OCI-LY7 (cell line): Measurements from ENCODE around the gene SLC10A7. TPM values are rescaled to one million over a fixed set of nuclear protein-coding genes. Genes with fewer than 3 reads are reported as not detected.

ENCODE experiments used
- BruUV-seq: library from RNA; stranded (reverse); fragments of 400-500 nt; replicated peaks from 2 replicates; lab custom pipeline; 2021; lab: Mats Ljungman, UMichigan
- CTCF ChIA-PET: fragments of 300-600 bp; sonication (Branson Sonifier 250); formaldehyde crosslinking; loops from one replicate; lab custom pipeline; 2022; ENCODE audit warnings: antibody characterized with exemption; ENCODE audit not compliant: unreplicated experiment; lab: Charles Lee
- POLR2A ChIA-PET: fragments of 300-600 bp; sonication (Branson Sonifier 250); formaldehyde crosslinking; loops from one replicate; lab custom pipeline; 2022; ENCODE audit warnings: antibody characterized with exemption; lab: Charles Lee
- DNase-seq: peaks from one replicate; pipeline ENCODE4 v3.0.0-alpha.2; 2015; ENCODE audit warnings: low spot score
- H2AFZ ChIP-seq: fragments of 200-600 bp; sonication (generic), shearing (Covaris generic); 2 replicates; pipeline ENCODE4 v1.6.1; 2014; ENCODE audit warnings: mild to moderate bottlenecking, antibody characterized with exemption, low read length, moderate library complexity
- H3K27ac ChIP-seq: fragments of 200-600 bp; sonication (generic); 2 replicates; pipeline ENCODE4 v1.5.1; 2014; ENCODE audit warnings: mixed run types, low read depth, mild to moderate bottlenecking, moderate library complexity, low read length, inconsistent platforms; ENCODE audit not compliant: poor library complexity, severe bottlenecking
- H3K36me3 ChIP-seq: fragments of 200-600 bp; sonication (generic); 2 replicates; pipeline ENCODE4 v1.6.1; 2014; ENCODE audit warnings: mild to moderate bottlenecking, antibody characterized with exemption, low read length, moderate library complexity, mixed read lengths; ENCODE audit not compliant: insufficient read depth
- H3K4me1 ChIP-seq: fragments of 200-600 bp; sonication (generic); 2 replicates; pipeline ENCODE4 v1.5.1; 2014; ENCODE audit warnings: mild to moderate bottlenecking, low read length; ENCODE audit not compliant: insufficient read depth, poor library complexity, severe bottlenecking
- H3K4me2 ChIP-seq: fragments of 200-600 bp; sonication (generic); 2 replicates; pipeline ENCODE4 v1.6.1; 2014; ENCODE audit warnings: mild to moderate bottlenecking, low read length
- H3K4me3 ChIP-seq: fragments of 200-600 bp; sonication (generic); 2 replicates; pipeline ENCODE4 v1.5.1; 2014; ENCODE audit warnings: mild to moderate bottlenecking, low read depth, low read length; ENCODE audit not compliant: poor library complexity, severe bottlenecking
- H3K79me2 ChIP-seq: fragments of 200-600 bp; sonication (generic); 2 replicates; pipeline ENCODE4 v1.6.1; 2016; ENCODE audit warnings: low read depth, mild to moderate bottlenecking, low read length, moderate library complexity, mixed read lengths; ENCODE audit not compliant: insufficient read depth
- H3K9me2 ChIP-seq: fragments of 200-600 bp; sonication (generic); 2 replicates; pipeline ENCODE4 v1.6.1; 2016; ENCODE audit warnings: mild to moderate bottlenecking, low read length, mixed read lengths; ENCODE audit not compliant: insufficient read depth
- H3K9me3 ChIP-seq: fragments of 200-600 bp; sonication (generic); 2 replicates; pipeline ENCODE4 v1.6.1; 2014; ENCODE audit warnings: mild to moderate bottlenecking, mixed run types, low read length, mixed read lengths
- H4K20me1 ChIP-seq: fragments of 200-600 bp; sonication (generic); 2 replicates; pipeline ENCODE4 v1.6.1; 2014; ENCODE audit warnings: mild to moderate bottlenecking, antibody characterized with exemption, low read length, moderate library complexity, mixed read lengths; ENCODE audit not compliant: insufficient read depth
- EZH2phosphoT487 ChIP-seq: fragments of 200-600 bp; sonication (generic); IDR thresholded peaks from 2 replicates; pipeline ENCODE4 v1.6.1; 2018; ENCODE audit warnings: low read depth, borderline replicate concordance, mild to moderate bottlenecking, mixed run types, antibody characterized with exemption, low read length, moderate library complexity, mixed read lengths
- intact Hi-C: fragments of 100-400 bp; cut with micrococcal nuclease; formaldehyde crosslinking; loops from one replicate; pipeline ENCODE4 v1.10.0; 2022; ENCODE audit not compliant: unreplicated experiment
- total RNA-seq, 2 experiments: library from RNA; depleted of rRNA in 1 of 2; stranded (reverse); fragments of >200 nt in 1 of 2; shearing (Covaris generic) in 1 of 2; gene quantifications; 2 replicates each; pipeline ENCODE4 v1.2.3, GENCODE V29; 2014 to 2022
- TF ChIP-seq, protein P1 (sequence below): fragments of 200-600 bp; sonication (generic); conservative IDR thresholded peaks from 2 replicates; pipeline ENCODE4 v1.5.1; 2014; ENCODE audit warnings: mild to moderate bottlenecking, antibody characterized with exemption, low read length, moderate library complexity, mixed read lengths

Gene SLC10A7
- total RNA-seq, 2 experiments from 2014 or later: 16.8 to 18.9 TPM

DNA sequence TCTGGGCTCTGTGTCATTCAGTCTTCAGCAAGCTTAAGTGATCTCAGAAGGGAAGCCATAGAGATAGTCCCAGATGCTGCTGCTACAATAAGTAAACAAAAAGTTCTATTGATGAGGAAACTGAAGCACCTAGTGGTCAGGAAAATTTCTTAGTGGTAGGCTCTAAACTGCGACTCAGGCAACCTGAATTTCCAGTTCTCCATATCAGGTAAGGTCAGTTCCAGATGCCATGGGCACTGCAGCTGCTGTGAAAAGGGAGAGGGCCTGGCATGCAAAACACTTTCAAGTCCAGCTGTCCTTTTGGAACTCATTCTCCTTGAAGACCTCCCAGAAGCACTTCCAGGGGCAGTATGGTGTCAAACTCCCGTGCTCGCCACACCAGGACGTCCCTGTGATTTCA lies 261.2 kb downstream of the SLC10A7 start:
- intact Hi-C loops: no loop called here

GRCh38 chr4:146257511-146257910 lies 264.2 kb downstream of the SLC10A7 start:
- CTCF ChIA-PET: no interaction called here
- H3K9me3 ChIP-seq: no peaks in the 10 kb centered on the region
- H3K36me3 ChIP-seq: no peaks in the 10 kb centered on the region
- H3K79me2 ChIP-seq: no peaks in the 10 kb centered on the region
- BruUV-seq: no TSS peak
- intact Hi-C loops: no loop called here
- TF ChIP-seq, protein P1, sequence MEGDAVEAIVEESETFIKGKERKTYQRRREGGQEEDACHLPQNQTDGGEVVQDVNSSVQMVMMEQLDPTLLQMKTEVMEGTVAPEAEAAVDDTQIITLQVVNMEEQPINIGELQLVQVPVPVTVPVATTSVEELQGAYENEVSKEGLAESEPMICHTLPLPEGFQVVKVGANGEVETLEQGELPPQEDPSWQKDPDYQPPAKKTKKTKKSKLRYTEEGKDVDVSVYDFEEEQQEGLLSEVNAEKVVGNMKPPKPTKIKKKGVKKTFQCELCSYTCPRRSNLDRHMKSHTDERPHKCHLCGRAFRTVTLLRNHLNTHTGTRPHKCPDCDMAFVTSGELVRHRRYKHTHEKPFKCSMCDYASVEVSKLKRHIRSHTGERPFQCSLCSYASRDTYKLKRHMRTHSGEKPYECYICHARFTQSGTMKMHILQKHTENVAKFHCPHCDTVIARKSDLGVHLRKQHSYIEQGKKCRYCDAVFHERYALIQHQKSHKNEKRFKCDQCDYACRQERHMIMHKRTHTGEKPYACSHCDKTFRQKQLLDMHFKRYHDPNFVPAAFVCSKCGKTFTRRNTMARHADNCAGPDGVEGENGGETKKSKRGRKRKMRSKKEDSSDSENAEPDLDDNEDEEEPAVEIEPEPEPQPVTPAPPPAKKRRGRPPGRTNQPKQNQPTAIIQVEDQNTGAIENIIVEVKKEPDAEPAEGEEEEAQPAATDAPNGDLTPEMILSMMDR: no peak
- TF ChIP-seq EZH2phosphoT487: no peak
- no peaks in the 10 kb centered on the region for H3K4me1 ChIP-seq
- no peaks in the 10 kb centered on the region for H3K9me2 ChIP-seq
- no peak for DNase-seq
- no peak overlapping the region for H3K27ac ChIP-seq
- no peak overlapping the region for H3K4me2 ChIP-seq
- H4K20me1 ChIP-seq: no peaks in the 10 kb centered on the region
- no peak overlapping the region for H2AFZ ChIP-seq
- no peak overlapping the region for H3K4me3 ChIP-seq
- POLR2A ChIA-PET: interaction anchor here (0.5 kb wide), 1 partner anchor 1462 kb away, joined by 4 read pairs; no protein-coding TSS in a partner anchor

More for the DNA sequence above, 261.2 kb downstream of the SLC10A7 start:
- no peaks in the 10 kb centered on the region for H3K4me1 ChIP-seq
- no peak overlapping the region for H3K27ac ChIP-seq
- no peaks in the 10 kb centered on the region for H3K36me3 ChIP-seq
- BruUV-seq: no TSS peak
- no peaks in the 10 kb centered on the region for H3K79me2 ChIP-seq
- no peak overlapping the region for H3K4me3 ChIP-seq
- no peaks in the 10 kb centered on the region for H3K9me3 ChIP-seq
- no peaks in the 10 kb centered on the region for H4K20me1 ChIP-seq
- ChIA-PET POLR2A (interaction anchor here (0.7 to 1.6 kb wide), 5 partner anchors 15 to 456 kb away, joined by 3 to 5 read pairs (median 3); no protein-coding TSS in a partner anchor), CTCF (interaction anchor here (1.1 kb wide), 1 partner anchor 218 kb away, joined by 3 read pairs; no protein-coding TSS in a partner anchor)
- H3K9me2 ChIP-seq: no peaks in the 10 kb centered on the region
- no peak for DNase-seq
- TF ChIP-seq, protein P1: no peak
- TF ChIP-seq EZH2phosphoT487: no peak
- no peak overlapping the region for H3K4me2 ChIP-seq
- no peak overlapping the region for H2AFZ ChIP-seq

GRCh38 chr4:146256328-146256727 lies 265.4 kb downstream of the SLC10A7 start:
- DNase-seq: no peak
- no peaks in the 10 kb centered on the region for H3K79me2 ChIP-seq
- no peak overlapping the region for H3K27ac ChIP-seq
- H3K4me1 ChIP-seq: no peaks in the 10 kb centered on the region
- H3K9me2 ChIP-seq: no peaks in the 10 kb centered on the region
- BruUV-seq: no TSS peak
- no peaks in the 10 kb centered on the region for H3K9me3 ChIP-seq
- H3K4me2 ChIP-seq: no peak overlapping the region
- no peaks in the 10 kb centered on the region for H4K20me1 ChIP-seq
- no peak overlapping the region for H2AFZ ChIP-seq
- intact Hi-C loops: no loop called here
- no peaks in the 10 kb centered on the region for H3K36me3 ChIP-seq
- TF ChIP-seq, protein P1: no peak
- no peak for TF ChIP-seq EZH2phosphoT487
- ChIA-PET CTCF (no interaction called here), POLR2A (no interaction called here)
- no peak overlapping the region for H3K4me3 ChIP-seq
